GM21723 (cell line): ENCODE measurements around the gene PCDHGA11.
"Not testable (repeated sequence)": the region's sequence is repeated elsewhere in the genome, so short reads cannot be mapped to it uniquely, and the experiment has no call there.

Experiments
- ATAC-seq: cut with Tn5 transposase; IDR thresholded peaks from one replicate; pipeline ENCODE4 v1.9.1; 2021; ENCODE audit warnings: mild to moderate bottlenecking, moderate library complexity; ENCODE audit not compliant: unreplicated experiment

Gene PCDHGA11

DNA sequence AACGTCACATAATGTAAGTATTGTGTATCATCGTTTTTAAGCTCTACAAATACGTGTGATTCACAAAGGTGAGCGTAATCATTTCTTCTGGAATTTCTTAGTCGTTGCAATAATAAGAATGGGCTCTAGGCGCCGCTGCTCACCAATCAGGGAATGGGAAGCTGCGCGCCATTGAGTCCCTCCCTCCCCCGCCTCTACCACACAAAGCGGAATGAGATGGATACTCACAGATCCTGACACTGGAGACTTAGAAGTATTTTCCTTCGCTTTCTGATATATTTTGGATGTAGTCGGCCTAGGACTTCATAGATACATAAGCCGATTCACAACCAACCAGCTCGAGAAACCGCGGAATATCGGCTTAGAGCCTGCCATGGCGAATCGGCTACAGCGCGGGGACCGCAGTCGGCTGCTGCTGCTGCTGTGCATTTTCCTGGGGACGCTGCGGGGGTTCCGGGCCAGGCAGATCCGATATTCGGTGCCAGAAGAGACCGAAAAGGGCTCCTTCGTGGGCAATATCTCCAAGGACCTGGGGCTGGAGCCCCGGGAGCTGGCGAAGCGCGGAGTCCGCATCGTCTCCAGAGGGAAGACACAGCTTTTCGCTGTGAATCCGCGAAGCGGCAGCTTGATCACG, at the start of gene PCDHGA11:
Gene PCDHGA11 (plus strand): TSS at position 197 of the 634 bp plus-strand sequence. CDS start 177 bp downstream, at position 374.
- no peak for ATAC-seq

- no peak for ATAC-seq
These were observed 49.0 kb upstream of the PCDHGA11 start for GRCh38 chr5:141371572-141372475.

- no peak for ATAC-seq
These were observed 47.1 kb upstream of the PCDHGA11 start, which contains the start of gene PCDHGA6 for GRCh38 chr5:141373673-141374317. Gene PCDHGA6 (plus strand): TSS chr5:141373891. CDS start chr5:141374084, 193 bp downstream.

DNA sequence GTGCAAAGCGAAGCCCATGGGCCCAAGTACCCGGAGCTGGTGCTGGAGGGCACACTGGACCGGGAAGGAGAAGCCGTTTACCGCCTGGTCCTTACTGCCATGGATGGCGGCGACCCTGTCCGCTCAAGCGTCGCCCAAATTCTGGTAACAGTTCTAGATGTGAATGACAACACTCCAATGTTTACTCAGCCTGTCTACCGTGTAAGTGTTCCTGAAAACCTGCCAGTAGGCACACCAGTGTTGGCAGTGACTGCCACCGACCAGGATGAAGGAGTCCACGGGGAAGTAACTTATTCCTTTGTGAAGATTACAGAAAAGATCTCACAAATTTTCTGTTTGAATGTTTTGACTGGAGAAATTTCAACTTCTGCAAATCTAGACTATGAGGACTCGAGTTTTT, 46.2 kb upstream of the PCDHGA11 start:
- no peak for ATAC-seq

DNA sequence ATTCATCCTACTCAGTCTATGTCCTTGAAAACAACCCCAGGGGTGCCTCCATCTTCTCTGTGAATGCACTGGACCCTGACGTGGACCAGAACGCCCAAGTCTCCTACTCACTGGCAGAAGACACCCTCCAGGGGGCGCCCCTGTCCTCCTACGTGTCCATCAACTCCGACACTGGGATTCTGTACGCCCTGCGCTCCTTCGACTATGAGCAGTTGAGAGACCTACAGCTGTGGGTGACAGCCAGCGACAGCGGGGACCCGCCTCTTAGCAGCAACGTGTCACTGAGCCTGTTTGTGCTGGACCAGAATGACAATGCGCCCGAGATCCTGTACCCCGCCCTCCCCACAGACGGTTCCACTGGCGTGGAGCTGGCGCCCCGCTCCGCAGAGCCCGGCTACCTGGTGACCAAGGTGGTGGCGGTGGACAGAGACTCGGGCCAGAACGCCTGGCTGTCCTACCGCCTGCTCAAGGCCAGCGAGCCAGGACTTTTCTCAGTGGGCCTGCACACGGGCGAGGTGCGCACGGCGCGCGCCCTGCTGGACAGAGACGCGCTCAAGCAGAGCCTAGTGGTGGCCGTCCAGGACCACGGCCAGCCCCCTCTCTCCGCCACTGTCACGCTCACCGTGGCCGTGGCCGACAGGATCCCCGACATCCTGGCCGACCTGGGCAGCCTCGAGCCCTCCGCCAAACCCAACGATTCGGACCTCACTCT, 45.3 kb upstream of the PCDHGA11 start:
- ATAC-seq = not testable (repeated sequence)

DNA sequence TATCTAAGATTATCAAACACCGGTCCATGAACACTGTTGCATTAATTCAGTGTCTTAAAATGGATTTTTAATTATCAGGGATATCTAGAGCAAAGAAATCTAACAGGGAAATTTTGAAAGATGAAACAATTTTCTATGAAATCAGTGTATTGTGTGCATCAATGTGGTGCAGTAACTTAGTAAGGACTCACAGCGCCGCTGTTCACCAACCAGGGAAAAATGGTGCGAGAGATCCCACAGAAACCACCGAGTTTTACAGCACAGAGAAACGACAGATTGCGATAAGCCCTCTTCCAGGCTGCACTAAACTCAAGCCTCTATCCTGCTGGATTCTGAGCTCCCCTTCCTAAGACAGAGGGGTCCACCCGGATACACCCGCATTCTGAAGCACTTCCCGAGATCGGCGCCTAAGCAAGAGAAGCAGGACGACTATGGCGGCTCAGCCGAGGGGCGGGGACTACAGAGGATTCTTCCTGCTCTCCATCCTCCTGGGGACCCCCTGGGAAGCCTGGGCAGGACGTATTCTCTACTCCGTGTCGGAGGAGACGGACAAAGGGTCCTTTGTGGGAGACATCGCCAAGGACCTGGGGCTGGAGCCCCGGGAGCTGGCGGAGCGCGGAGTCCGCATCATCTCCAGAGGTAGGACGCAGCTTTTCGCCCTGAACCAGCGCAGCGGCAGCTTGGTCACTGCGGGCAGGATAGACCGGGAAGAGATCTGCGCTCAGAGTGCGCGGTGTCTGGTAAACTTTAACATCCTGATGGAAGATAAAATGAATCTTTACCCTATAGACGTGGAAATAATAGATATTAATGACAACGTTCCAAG, 38.2 kb upstream of the PCDHGA11 start, which contains the start of gene PCDHGA7:
Gene PCDHGA7 (plus strand): TSS at position 274 of the 826 bp plus-strand sequence. CDS start 158 bp downstream, at position 432.
- no peak for ATAC-seq

GRCh38 chr5:141383345-141383744, 37.5 kb upstream of the PCDHGA11 start:
- no peak for ATAC-seq

- no peak for ATAC-seq
These were observed 36.2 kb upstream of the PCDHGA11 start for GRCh38 chr5:141384471-141385267.

DNA sequence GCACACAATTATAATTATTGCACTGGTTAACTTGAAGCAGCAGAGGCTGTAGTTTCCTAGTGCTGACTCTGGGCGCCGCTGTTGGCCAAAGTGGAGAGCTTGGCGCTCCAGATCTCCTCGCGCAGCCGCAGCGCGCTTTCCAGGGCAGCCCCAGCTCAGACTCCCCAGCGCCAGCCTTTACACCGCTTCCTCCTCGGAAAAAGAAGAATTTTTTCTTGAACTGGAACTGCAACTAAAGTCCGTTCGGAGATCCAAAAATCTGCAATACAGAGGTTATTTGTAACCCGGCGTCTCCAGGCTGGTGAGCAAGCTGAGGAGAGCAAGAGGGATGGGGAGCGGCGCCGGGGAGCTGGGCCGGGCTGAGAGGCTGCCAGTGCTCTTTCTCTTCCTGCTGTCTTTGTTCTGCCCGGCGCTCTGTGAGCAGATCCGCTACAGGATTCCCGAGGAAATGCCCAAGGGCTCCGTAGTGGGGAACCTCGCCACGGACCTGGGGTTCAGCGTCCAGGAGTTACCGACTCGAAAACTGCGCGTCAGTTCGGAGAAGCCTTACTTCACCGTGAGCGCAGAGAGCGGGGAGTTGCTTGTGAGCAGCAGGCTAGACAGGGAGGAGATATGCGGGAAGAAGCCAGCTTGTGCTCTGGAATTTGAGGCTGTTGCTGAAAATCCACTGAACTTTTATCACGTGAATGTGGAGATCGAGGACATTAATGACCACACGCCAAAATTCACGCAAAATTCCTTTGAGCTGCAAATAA, 33.1 kb upstream of the PCDHGA11 start, which contains the start of gene PCDHGB4:
Gene PCDHGB4 (plus strand): TSS at position 142 of the 755 bp plus-strand sequence. CDS start 187 bp downstream, at position 329.
- not testable (repeated sequence) for ATAC-seq

- ATAC-seq = no peak
These were observed 32.2 kb upstream of the PCDHGA11 start for GRCh38 chr5:141388661-141389060.

- no peak for ATAC-seq
These were observed 31.5 kb upstream of the PCDHGA11 start for GRCh38 chr5:141389153-141390042.

DNA sequence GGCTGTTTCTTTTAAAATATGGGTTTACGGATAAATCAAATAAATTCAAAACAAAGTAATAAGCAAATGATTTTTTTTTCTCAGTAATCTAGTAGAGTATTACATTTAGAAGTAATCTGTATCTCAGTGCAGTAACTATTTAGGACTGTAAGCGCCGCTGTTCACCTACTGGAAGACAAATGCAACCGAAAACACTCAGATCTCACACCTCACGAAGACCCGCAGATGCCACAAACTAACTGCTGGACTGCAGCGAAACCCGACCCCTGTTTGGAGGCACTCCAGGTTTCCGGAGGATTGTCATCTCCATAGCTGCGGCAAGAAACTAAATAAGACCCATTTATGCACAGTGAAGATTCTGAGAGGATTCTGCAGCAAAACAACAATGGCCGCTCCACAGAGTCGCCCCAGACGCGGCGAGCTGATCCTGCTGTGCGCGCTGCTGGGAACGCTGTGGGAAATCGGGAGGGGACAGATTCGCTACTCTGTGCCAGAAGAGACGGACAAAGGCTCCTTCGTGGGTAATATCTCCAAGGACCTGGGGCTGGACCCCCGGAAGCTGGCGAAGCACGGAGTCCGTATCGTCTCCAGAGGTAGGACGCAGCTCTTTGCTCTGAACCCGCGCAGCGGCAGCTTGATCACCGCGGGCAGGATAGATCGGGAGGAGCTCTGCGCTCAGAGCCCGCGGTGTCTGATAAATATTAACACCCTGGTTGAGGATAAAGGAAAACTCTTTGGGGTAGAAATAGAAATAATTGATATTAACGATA, 28.2 kb upstream of the PCDHGA11 start, which contains the start of gene PCDHGA8:
Gene PCDHGA8 (plus strand): TSS at position 205 of the 770 bp plus-strand sequence. CDS start 181 bp downstream, at position 386.
- no peak for ATAC-seq

DNA sequence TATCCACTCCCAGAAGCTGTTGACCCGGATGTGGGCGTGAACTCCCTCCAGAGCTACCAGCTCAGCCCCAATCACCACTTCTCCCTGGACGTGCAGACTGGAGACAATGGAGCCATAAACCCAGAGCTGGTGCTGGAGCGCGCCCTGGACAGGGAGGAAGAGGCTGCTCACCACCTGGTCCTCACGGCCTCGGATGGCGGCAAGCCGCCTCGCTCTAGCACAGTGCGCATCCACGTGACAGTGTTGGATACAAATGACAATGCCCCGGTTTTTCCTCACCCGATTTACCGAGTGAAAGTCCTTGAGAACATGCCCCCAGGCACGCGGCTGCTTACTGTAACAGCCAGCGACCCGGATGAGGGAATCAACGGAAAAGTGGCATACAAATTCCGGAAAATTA, 27.6 kb upstream of the PCDHGA11 start:
- ATAC-seq = no peak

DNA sequence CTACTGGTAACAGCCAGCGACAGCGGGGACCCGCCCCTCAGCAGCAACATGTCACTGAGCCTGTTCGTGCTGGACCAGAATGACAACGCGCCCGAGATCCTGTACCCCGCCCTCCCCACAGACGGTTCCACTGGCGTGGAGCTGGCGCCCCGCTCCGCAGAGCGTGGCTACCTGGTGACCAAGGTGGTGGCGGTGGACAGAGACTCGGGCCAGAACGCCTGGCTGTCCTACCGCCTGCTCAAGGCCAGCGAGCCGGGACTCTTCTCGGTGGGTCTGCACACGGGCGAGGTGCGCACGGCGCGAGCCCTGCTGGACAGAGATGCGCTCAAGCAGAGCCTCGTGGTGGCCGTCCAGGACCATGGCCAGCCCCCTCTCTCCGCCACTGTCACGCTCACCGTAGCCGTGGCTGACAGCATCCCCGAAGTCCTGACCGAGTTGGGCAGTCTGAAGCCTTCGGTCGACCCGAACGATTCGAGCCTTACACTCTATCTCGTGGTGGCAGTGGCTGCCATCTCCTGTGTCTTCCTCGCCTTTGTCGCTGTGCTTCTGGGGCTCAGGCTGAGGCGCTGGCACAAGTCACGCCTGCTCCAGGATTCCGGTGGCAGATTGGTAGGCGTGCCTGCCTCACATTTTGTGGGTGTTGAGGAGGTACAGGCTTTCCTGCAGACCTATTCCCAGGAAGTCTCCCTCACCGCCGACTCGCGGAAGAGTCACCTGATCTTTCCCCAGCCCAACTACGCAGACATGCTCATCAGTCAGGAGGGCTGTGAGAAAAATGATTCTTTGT, 26.3 kb upstream of the PCDHGA11 start:
- not testable (repeated sequence) for ATAC-seq

- peak; percentile 99 for ATAC-seq
These were observed 22.9 kb upstream of the PCDHGA11 start, which contains the start of gene PCDHGB5 for GRCh38 chr5:141397756-141398551. Gene PCDHGB5 (plus strand): TSS chr5:141397947. CDS start chr5:141398128, 181 bp downstream.
